GM18505 (cell line): ENCODE measurements around the gene RSRC2.
"Not testable (repeated sequence)": the region's sequence is repeated elsewhere in the genome, so short reads cannot be mapped to it uniquely, and the experiment has no call there.

Experiments used
- ATAC-seq: cut with Tn5 transposase; IDR thresholded peaks from one replicate; pipeline ENCODE4 v1.9.1; 2021; ENCODE audit not compliant: unreplicated experiment
- POLR2A ChIP-seq: IDR thresholded peaks from 4 replicates; pipeline ENCODE4 v1.6.1; 2011; ENCODE audit warnings: borderline replicate concordance; ENCODE audit not compliant: insufficient read depth, insufficient read length; ENCODE audit errors: extremely low read depth

Gene RSRC2

GRCh38 chr12:122533856-122534255, 7.1 kb upstream of the RSRC2 start:
- TF ChIP-seq POLR2A = no peak
- ATAC-seq = no peak

- ATAC-seq = no peak
- TF ChIP-seq POLR2A = no peak
These were observed 2.3 kb upstream of the RSRC2 start for GRCh38 chr12:122528992-122529391.

- no peak for TF ChIP-seq POLR2A
- ATAC-seq = no peak
These were observed 1.8 kb upstream of the RSRC2 start for GRCh38 chr12:122528582-122528981.

- no peak for TF ChIP-seq POLR2A
- no peak for ATAC-seq
These were observed 775 bp upstream of the RSRC2 start for GRCh38 chr12:122527478-122527944.

GRCh38 chr12:122523846-122524718, 2.7 kb downstream of the RSRC2 start:
- ATAC-seq = no peak

GRCh38 chr12:122523280-122523679, 3.5 kb downstream of the RSRC2 start:
- TF ChIP-seq POLR2A = no peak
- ATAC-seq = no peak

More at GRCh38 chr12:122523846-122524718, 2.7 kb downstream of the RSRC2 start:
- TF ChIP-seq POLR2A = no peak

GRCh38 chr12:122520676-122521075, 6.1 kb downstream of the RSRC2 start:
- TF ChIP-seq POLR2A = no peak

GRCh38 chr12:122519418-122519817, 7.3 kb downstream of the RSRC2 start:
- ATAC-seq = no peak
- TF ChIP-seq POLR2A = no peak

More at GRCh38 chr12:122520676-122521075, 6.1 kb downstream of the RSRC2 start:
- ATAC-seq = no peak

- TF ChIP-seq POLR2A = no peak
- no peak for ATAC-seq
These were observed 7.8 kb downstream of the RSRC2 start for GRCh38 chr12:122518908-122519307.

- TF ChIP-seq POLR2A = no peak
- ATAC-seq = no peak
These were observed 8.9 kb downstream of the RSRC2 start for GRCh38 chr12:122517877-122518276.

- no peak for ATAC-seq
- TF ChIP-seq POLR2A = no peak
These were observed 10.0 kb downstream of the RSRC2 start for GRCh38 chr12:122516544-122517361.

GRCh38 chr12:122515275-122515674, 11.5 kb downstream of the RSRC2 start:
- ATAC-seq = no peak
- TF ChIP-seq POLR2A = no peak

GRCh38 chr12:122513660-122514059, 13.1 kb downstream of the RSRC2 start:
- no peak for ATAC-seq
- no peak for TF ChIP-seq POLR2A

- ATAC-seq = not testable (repeated sequence)
These were observed 13.7 kb downstream of the RSRC2 start for GRCh38 chr12:122513028-122513427.
